Stimulated activated CD8-positive, alpha-beta memory T cell treated with anti-CD3 and anti-CD28 coated beads, Interleukin-7, amount 100 ng/mL, for 1 hour (primary cell): ENCODE data around the gene CLCF1.
A peak's percentile ranks its signal among the peaks of the same experiment; 100 is the strongest.

Experiments used
- DNase-seq, 2 donors: peaks; one replicate each; pipeline ENCODE4 v3.0.0-alpha.2; 2020; ENCODE audit warnings: low read depth in 2 of 2

The CLCF1 gene

DNA sequence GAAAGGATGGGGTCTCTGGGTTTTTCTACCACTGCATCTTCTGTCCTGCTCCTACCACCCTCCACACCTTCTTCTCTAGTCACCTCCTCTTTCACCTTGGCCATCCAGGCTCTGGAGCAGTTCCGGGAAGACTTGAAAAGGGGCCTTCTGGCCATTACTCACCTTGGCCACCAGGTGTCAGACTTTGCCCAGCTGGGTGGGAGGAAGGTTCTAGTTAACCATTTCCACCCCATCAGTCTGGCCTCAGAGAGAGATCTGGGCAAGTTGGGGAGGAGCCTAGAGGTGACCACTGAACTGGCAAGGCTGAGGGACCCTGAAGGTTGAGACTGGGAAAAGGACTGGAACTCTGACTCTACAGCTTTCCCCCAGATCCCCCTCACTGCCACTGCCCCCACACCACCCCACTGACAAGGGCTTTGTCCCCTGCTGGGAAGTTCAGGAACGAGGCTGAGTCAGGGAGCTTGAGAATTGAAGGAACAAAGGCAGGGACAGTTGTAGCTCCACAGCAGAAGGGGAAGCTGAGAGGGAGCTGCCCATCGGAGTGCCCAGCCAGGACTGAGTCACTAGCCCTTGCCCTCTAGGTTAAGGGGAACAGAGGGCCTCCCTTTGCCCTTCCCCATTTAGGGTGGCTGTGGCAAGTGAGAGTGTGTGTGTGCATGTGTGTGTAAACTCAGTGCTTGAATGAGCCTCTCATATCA, 16.4 kb downstream of the CLCF1 start:
- peak; percentile 29 to 44 for DNase-seq

DNA sequence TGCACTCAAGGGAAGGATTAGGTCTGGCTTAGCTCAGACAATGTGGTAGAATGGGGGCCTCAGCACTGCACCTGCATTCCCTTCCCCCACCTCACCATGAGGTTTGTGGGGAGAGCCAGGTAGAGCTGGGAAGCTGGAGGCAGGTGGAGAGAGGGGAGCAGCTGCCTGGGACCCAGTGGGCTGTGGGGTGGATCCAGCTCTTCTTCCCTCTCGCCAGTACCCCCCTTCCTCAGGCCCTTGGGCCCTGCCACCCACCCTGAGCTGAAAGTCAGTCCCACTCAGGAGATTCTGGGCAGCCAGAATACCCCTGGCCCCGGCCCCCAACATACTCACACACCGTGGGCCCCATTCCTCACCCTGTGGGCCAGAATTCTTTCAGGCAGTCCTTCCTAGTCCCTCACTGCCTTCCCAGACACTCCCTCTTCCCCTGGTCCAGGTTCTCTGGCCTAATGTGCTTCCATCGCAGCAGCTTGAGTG, 17.0 kb downstream of the CLCF1 start:
- no peak for DNase-seq

DNA sequence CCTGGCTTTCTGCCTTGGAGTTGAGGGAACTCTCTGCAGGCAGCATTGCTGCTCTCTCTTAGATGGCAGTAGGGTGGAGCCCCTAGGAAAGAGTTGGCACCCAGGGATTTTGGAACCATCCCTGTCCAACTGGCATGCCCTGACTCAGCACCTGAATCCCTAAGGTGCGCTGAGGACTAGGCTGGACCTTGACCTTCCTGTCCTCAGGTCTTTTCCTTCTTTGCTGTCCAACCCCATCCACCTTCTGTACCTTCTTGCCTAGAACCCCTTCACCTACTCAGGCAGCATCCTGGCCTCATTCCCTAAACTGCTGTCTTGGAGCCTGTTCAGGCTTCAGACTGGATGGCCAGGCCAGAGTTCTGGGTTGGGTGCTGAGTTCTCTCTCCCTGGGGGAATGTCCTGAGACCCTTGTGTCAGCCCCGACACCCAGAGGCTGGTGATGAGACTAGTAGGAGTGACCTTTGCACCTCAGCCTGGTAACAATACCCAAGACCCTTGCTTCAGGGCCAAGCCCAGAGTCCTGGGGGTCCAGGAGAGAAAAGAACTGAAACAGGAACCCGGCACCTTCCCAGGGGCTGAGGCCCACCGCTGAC, 17.5 kb downstream of the CLCF1 start:
- DNase-seq: no peak

DNA sequence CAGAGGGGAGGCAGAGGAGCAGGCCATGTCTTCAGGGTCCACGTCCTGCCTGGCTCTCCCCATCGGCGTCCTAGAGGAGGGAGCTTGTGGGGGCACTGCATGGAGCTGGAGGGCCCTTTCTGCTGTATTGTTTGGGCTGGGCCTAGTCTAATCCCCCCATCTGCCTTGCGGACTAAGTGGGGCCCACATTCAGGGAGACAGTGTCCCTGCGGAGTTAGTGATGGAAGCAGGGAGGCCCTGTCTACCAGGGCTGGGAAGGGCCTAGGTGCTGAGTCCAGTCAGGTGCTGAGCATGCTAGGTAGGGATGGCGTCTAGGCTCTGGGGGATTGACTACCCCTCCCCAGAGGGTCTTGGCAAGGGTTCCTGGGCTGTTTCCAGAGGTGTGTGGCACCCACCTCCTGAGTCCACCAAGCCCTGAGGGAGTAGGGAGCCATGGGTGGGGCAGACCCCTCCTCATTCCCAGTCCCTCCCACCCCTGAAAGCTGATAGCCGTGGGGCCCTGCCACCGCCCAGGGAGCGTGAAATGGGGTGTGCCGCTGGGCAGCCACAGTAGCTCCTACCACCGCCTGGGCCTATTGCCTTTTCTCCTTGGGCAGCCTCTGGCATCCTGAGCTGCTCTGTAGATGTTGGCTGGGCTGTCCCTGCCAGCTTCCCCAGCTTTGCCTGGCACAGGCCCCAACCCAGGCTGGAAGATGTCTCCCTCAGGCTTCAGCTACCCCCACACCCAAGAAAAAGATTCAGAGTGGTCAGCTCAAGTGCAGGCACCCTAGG, 18.2 kb downstream of the CLCF1 start:
- DNase-seq: no peak

DNA sequence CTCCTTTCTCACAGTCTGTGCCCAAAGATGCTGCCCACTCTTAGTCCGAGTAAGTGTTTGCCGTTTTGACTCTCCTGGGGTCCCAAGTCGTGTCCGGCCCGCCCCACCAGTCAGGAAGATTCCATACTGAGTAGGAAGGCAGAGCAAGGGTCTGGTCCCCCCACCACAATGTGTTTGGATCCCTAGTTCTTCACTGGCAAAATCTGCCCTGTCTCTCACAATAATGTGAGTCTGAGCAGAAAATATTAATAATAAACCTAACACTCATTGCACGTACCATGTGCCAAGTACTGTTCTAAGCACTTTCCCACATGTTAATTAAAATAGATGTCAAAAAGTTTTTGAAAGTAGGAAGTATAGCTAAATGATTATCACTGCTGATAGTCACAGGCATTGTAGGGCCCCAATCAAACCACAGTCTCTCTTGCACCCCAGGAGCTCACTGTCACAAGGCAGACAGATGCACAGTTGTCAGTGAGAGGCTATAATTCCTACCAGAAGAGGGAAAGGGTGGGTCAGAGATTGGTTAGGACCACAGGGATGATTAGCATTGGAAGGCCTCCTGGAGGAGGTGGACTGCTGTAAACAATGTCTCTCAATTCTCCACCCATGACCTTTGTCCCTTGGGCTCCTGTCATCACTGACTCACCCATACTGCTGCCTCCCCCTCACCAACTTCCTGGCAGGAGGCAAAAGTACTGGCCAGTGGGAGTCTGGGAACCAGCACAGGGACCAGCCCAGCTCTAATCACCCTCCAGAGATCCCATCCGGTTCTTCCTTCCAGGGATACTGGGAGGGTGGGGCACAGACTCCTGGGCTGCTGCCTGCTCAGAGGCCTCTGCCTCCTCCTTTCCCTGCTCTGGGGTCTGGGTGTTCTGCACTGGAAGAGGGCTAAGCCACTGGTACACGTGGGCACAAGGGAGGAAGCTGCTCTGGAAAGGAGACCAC, 19.0 kb downstream of the CLCF1 start:
- DNase-seq: no peak

DNA sequence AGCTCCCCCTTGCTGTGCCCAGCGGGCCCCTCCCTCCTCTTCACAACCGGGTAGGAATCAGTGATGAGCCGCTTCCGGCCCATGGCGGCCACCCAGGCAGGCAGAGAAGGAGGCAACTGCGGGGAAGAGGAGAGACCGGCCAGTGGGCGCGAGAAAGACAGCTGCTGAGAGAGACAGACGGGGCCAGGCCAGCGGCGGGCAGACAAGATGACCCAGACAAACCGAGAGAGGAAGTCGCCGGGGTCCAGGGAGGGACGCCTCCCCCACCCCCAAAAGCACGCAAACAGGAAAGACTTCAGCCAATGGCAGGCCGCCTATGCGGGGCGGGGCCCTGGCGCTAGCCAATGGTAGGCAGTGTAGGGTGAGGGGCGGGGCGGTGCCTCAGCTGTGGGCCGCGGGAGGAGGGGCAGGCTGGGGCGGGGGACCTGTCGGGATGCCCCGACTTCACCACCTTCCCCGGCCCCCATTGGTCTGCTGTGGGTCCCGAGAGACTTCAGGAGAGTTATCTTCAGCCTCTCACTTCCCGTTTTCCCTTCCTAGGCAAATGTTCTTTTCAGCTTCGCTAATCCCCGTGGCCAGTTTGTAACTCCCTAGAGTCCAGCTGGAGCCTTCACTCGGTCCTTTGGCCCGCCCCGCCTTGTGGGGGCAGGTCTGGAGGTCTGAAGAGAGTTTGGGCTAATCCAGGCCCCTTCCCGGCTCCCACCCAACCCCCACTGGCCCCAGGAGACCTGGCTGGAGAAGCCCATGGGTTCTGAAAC, 19.9 kb downstream of the CLCF1 start, which contains the start of gene POLD4:
POLD4 (minus strand) TSS at position 230 of the 758 bp plus-strand sequence; CDS start at position 83, 147 bp downstream.
- DNase-seq: peak; percentile 91 to 92

DNA sequence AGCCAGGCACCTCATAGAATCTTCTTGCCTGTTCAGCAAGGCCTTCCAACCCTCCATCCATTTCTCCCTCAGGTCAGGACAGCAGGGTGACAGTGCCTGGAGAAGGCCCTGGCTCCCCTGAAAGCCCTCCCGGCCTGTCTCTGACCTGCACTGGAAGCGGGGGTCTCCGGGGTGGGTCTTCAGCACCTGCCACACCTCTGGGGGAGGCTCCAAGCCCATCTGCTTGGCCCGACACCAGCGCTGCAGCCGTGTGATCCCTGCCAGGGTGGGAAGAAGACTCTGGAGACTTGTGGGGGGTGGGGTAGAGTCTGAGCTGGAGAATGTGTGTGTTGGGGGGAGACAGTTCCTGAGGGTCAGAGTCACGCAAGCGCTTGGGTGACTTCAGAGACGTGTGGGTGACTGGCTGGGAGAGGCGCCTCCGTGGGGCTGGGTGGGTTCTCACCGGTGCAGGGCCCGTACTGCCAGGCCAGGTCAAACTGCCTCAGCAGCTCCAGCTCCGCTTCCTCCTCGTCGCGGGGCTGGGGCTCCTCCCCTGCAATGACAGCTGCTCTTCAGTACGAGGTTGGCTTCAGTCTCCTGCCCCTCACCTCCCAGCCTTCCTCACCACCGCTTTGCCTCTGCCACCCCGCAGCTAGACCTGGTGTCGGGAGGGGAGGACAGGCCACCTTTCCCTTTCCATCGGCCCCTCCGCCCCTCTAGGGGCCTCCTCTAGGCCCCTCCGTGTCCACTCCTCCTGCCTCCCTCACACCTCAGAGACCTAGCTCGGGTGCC, 20.7 kb downstream of the CLCF1 start:
- DNase-seq: no peak

DNA sequence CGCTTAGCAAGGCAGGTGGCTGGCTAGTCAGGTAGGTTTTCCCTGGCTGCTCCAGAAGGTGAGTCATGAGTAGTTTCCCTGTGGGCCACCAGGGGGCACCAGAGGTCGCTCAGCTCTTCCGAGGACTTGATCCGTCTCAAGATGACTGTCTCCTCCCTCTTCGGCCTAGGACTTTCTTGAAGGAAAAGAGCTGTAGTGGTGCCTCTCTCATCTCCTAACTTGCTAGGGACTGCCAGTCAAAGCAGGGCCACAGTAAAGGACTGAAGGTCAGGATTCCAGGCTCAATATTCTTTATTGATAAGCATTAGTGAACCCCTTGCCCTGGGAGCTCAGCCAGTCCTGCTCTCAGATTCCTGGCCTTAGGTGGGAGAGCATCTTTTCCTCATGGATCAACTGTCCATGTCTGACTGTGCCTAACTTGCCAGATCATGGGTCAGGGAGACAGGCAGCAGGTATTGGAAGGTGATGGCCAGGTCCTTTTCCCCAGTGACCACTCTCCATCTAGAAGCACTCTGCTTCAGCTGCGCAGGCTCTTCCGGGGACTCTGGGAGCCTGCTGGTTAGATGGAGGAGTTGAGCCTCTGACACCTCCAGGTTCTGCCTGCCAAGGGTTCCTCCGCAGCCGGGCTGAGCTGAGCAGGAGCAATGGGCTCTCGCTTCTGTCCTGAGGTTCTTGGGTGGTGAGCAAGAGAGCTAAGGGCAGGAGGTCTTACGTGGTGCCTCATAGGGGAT, 22.0 kb downstream of the CLCF1 start:
- peak in 1 of 2 donors; percentile 38 for DNase-seq

DNA sequence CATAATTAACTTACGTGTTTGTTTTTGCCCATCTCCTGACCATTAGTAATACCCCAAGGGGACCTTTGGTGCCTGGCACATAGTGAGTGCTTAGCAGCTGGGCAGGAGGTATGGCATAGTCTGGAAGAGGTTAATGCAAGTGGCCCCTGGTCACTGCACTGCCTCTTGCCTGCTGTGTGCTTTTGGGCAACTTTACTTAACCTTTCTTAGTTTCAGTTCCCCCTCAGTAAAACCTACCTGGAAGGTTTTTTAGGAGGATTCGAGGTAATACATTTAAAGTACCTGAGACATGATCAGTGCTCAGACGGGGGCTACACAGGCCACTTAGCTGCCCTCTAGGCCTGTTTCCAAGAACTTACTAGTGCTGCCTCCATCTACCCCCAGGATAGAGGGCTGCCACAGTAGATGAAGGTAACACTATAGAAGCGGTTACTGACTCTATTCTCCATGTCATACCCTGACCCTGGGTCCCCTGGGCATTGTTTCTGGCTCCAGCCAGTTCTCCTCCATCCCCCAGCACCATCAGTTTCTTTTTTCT, 23.4 kb downstream of the CLCF1 start:
- no peak for DNase-seq

DNA sequence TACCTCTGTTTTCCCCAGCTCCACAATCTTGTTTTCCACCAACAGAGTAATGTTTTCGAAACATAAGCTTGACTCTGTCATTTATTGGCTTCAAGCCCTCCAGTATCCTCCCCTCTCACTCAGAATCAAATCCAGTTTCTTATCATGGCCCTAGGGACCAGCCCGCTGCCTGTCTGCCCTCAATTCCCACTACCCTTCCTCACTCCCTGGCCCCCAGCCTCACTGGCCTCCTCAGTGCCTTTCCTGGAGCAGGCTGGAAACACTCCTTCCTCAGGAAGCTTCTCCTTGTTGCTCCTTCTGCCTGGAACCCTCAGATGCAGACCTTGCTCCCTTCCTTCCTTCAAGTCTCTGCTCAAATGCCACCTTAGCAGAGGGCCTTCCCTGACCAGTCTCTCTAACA, 23.9 kb downstream of the CLCF1 start:
- no peak for DNase-seq

DNA sequence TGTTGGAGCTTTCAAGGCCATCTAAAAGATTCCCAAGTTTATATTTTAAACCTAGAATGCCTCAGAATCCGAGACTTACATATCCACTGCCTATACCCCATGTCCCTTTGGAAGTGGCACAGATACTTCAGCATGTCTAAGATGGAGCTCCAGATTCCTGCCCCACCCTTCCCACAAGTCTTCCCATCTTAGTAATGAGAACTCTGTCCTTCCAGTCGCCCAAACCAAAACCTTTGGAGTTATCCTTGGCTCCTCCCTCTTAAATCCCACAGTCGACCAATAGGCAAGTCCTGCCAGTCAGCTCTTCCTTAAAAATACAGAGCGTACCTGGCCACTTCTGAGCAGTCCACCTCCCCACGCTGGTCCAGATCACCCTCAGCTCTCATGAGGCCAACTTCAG, 24.4 kb downstream of the CLCF1 start:
- DNase-seq: no peak

DNA sequence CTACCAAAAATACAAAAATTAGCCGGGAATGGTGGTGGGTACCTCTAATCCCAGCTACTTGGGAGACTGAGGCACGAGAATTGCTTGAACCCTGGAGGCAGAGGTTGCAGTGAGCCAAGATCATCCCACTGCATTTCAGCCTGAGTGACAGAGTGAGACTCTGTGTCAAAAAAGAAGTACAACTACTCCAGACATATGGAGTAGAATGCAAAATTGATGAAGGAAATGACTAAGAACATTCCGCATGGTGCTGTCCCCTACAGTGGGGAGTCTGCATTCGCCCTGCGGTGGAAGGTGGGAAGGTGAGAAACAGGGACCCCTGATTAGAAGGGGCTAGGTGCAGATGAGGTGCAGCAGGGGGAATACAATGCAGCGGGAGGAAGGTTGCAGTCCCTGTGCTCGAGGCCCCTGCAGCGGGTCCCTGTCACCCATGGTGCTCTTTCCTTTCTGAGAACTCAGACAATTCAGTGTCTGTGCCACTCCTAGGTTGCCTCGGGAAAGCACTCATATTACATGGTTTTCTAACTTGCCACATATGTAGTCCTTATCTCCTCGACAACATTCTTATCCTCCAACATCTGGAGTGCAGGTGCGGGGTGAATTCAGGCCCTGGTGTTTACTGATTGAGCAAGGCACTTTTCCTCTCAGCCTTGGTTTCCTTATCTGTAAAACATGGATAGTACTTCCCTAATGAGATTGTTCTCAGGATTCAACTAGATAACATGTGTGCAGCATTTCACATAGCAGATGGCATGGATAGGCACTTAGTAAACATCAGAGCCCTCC, 25.2 kb downstream of the CLCF1 start:
- no peak for DNase-seq

DNA sequence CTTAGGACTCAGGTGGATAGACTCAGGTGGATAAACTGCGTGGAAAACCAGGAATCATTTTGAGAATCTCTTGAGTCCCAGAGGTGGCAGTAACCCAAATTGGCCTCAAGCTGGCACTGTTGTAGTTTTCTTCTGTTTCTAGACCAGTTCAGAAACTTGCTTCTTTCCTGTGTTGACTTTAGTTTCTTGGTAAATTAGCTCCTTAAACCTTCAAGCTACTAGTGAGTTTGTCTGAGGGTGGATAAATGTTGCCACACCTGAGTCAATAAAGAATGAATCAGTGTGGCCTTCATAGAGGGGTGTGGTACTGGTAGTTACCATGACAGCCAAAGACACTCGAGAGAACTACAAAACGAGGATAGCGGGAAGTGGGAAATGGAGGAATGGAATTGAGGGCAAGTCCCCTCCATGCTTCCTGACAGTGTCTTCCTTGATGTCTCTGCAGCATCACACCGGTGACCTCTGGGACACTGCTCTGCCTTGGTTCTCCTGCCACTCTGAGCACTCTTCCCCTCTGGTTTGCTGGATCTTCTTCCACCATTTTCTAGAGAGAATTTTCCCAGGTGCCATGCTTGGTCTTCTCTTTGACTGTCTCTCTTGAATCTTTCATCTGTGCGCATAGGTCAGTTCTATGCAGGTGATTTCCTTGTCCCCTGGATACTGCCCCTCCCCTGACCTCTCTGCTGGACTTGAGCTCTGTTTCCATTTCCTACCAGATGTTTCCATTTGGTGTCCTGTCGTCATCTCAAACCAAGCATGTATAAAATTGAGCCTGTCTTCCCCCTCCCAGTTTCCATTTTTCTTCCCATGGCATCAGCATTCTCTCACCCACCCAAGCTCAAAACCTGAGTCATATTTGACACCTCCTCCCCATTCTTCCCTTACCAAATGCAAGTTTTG, 27.2 kb downstream of the CLCF1 start:
- DNase-seq: no peak

DNA sequence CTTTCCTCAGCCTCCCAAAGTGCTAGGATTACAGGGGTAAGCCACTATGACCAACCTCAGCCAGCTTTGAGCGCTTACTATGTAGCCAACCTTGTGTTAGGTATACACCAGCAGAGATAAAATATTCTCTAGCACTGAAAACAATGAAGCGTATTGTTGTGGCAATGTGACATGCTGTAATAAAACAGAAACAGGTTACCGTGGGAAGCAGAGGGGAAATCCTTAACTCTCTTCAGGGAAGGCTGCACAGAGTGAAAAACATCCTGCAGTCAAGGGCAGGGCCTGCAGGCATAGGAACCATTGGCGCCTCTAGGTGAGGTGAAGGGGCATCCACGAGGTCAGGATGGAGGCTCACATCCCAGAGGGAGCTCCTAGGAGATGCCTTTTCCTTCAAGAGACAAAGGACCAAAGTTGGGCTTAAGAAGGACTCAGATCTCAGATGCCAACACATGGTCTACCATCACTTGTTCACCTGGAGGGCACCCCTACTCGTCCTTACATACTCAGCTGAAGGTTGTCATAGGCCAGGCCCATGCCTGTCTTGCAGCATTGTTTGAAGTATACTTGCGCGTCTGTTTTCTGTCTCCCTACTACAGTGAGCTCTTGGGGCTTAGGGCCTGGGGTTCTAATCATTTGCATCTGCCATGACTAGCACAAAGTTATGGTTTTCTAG, 28.0 kb downstream of the CLCF1 start:
- no peak for DNase-seq

DNA sequence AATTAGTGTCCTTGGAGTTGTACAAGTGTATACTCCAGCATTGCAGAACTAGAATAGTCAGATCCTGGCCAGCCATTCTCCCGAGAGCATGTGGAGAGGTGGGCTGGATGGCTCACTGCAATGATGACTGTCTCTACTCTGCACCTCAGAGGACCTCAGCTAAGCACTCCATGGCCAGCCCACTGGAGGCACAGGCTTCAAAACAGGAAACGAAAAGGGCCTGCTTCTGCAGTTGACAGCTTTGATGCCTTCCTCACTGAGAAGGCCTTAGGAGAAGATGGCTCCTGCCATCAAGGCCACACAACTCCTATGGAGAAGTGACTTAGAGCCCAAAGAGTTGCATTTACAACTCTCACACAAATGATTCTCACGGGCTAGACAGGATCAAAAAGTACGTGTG, 29.1 kb downstream of the CLCF1 start:
- no peak for DNase-seq

DNA sequence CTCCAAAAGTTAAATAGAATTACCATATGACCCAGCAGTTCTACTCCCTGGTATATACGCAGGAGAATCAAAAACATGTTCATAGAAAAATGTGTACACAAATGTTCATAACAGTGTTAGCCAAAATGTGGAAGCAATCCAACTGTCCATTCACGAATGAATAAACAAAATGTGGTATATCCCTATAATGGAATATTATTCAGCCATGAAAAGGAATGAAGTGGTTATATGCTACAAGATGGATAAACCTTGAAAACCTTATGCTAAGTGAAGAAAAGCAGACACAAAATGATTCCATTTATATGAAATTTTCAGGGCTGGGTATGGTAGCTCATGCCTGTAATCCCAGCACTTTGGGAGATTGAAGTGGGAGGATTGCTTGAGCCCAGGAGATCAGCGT, 36.1 kb downstream of the CLCF1 start:
- no peak for DNase-seq
